ENCODE results near the gene TAGLN.

DNA sequence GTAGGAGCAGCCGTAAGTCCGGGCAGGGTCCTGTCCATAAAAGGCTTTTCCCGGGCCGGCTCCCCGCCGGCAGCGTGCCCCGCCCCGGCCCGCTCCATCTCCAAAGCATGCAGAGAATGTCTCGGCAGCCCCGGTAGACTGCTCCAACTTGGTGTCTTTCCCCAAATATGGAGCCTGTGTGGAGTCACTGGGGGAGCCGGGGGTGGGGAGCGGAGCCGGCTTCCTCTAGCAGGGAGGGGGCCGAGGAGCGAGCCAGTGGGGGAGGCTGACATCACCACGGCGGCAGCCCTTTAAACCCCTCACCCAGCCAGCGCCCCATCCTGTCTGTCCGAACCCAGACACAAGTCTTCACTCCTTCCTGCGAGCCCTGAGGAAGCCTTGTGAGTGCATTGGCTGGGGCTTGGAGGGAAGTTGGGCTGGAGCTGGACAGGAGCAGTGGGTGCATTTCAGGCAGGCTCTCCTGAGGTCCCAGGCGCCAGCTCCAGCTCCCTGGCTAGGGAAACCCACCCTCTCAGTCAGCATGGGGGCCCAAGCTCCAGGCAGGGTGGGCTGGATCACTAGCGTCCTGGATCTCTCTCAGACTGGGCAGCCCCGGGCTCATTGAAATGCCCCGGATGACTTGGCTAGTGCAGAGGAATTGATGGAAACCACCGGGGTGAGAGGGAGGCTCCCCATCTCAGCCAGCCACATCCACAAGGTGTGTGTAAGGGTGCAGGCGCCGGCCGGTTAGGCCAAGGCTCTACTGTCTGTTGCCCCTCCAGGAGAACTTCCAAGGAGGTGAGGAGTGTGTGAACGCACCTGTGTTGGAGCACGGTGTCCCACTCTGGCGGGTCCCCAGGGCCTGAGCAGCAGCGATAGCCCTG lies at the start of gene TAGLN:
- TF ChIP-seq SIN3A (IDR thresholded peaks at IDR 0.05; ENCODE audit: borderline replicate concordance in 2 of 2, control insufficient read depth in 1 of 2, low read depth in 2 of 2, low read length in 2 of 2), result no peak
- no peak for TF ChIP-seq CBX3 (IDR thresholded peaks at IDR 0.05; ENCODE audit: borderline replicate concordance in 1 of 2, low read length in 2 of 2)
- TF ChIP-seq, protein P1, sequence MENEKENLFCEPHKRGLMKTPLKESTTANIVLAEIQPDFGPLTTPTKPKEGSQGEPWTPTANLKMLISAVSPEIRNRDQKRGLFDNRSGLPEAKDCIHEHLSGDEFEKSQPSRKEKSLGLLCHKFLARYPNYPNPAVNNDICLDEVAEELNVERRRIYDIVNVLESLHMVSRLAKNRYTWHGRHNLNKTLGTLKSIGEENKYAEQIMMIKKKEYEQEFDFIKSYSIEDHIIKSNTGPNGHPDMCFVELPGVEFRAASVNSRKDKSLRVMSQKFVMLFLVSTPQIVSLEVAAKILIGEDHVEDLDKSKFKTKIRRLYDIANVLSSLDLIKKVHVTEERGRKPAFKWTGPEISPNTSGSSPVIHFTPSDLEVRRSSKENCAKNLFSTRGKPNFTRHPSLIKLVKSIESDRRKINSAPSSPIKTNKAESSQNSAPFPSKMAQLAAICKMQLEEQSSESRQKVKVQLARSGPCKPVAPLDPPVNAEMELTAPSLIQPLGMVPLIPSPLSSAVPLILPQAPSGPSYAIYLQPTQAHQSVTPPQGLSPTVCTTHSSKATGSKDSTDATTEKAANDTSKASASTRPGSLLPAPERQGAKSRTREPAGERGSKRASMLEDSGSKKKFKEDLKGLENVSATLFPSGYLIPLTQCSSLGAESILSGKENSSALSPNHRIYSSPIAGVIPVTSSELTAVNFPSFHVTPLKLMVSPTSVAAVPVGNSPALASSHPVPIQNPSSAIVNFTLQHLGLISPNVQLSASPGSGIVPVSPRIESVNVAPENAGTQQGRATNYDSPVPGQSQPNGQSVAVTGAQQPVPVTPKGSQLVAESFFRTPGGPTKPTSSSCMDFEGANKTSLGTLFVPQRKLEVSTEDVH (IDR thresholded peaks at IDR 0.05; ENCODE audit: low read depth, partially characterized antibody), result no peak
- TF ChIP-seq DDX20 (tag; IDR thresholded peaks at IDR 0.05; ENCODE audit: low read depth), result no peak
- TF ChIP-seq EZH2 (IDR thresholded peaks at IDR 0.05; ENCODE audit: borderline replicate concordance, low read depth, low read length), result no peak
- TF ChIP-seq ZNF780A (CRISPR knock-in tag; IDR thresholded peaks at IDR 0.05), result no peak
- no peak for TF ChIP-seq TAF1 (IDR thresholded peaks at IDR 0.05; ENCODE audit: control insufficient read depth, extremely low read depth, insufficient read depth, low read length, severe bottlenecking)
- no peak for TF ChIP-seq CTBP1 (IDR thresholded peaks at IDR 0.05; ENCODE audit: borderline replicate concordance)
- TF ChIP-seq, protein P2, sequence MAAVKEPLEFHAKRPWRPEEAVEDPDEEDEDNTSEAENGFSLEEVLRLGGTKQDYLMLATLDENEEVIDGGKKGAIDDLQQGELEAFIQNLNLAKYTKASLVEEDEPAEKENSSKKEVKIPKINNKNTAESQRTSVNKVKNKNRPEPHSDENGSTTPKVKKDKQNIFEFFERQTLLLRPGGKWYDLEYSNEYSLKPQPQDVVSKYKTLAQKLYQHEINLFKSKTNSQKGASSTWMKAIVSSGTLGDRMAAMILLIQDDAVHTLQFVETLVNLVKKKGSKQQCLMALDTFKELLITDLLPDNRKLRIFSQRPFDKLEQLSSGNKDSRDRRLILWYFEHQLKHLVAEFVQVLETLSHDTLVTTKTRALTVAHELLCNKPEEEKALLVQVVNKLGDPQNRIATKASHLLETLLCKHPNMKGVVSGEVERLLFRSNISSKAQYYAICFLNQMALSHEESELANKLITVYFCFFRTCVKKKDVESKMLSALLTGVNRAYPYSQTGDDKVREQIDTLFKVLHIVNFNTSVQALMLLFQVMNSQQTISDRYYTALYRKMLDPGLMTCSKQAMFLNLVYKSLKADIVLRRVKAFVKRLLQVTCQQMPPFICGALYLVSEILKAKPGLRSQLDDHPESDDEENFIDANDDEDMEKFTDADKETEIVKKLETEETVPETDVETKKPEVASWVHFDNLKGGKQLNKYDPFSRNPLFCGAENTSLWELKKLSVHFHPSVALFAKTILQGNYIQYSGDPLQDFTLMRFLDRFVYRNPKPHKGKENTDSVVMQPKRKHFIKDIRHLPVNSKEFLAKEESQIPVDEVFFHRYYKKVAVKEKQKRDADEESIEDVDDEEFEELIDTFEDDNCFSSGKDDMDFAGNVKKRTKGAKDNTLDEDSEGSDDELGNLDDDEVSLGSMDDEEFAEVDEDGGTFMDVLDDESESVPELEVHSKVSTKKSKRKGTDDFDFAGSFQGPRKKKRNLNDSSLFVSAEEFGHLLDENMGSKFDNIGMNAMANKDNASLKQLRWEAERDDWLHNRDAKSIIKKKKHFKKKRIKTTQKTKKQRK (IDR thresholded peaks at IDR 0.05; ENCODE audit: borderline replicate concordance, low read depth, low read length), result no peak

All from K562 (cell line).